K562 (cell line): ENCODE results near the gene CADPS2.

ENCODE experiments used
- BHLHE40 ChIP-seq: IDR thresholded peaks from 2 replicates; pipeline ENCODE4 v1.6.1; 2011; ENCODE audit warnings: low read length, improper control_type of control experiment
- CHD4 ChIP-seq: fragments of 200-600 bp; sonication (generic); IDR thresholded peaks from 3 replicates; pipeline ENCODE4 v1.6.1; 2012; ENCODE audit warnings: low read depth, mild to moderate bottlenecking, mixed read lengths, low read length, inconsistent platforms; ENCODE audit not compliant: insufficient read depth, insufficient replicate concordance, poor library complexity, severe bottlenecking
- ETV6 ChIP-seq, 3 experiments: fragments of 150-350 bp in 1 of 3; sonication (generic) in 1 of 3; formaldehyde crosslinking in 1 of 3; IDR thresholded peaks; 2 replicates each; pipeline versions ENCODE4 v1.6.1 to v1.8.0; 2014 to 2022; ENCODE audit warnings: borderline replicate concordance in 2 of 3, low read depth in 2 of 3, antibody characterized with exemption in 1 of 3, low read length in 1 of 3, mild to moderate bottlenecking in 1 of 3, missing genetic modification reagents in 1 of 3
- MYC ChIP-seq, 2 experiments: fragments of 250-450 bp in 1 of 2; sonication (Bioruptor Pico) in 1 of 2; IDR thresholded peaks; 2 replicates each; pipeline versions ENCODE4 v1.5.1 to v1.6.1; 2012 to 2021; ENCODE audit warnings: low read depth in 2 of 2, borderline replicate concordance in 1 of 2, improper control_type of control experiment in 1 of 2, low read length in 1 of 2, mild to moderate bottlenecking in 1 of 2, moderate library complexity in 1 of 2
- POLR2A ChIP-seq: fragments of 450-650 bp; conservative IDR thresholded peaks from 2 replicates; pipeline ENCODE4 v1.6.1; 2016
- POLR2AphosphoS5 ChIP-seq: IDR thresholded peaks from 2 replicates; pipeline ENCODE4 v1.6.1; 2011; ENCODE audit warnings: mild to moderate bottlenecking, low read depth, low read length, moderate library complexity; ENCODE audit not compliant: control insufficient read depth, insufficient read depth
- SIX5 ChIP-seq, 2 experiments: IDR thresholded peaks; 2 replicates each; pipeline ENCODE4 v1.6.1; 2011; ENCODE audit warnings: low read length in 2 of 2, borderline replicate concordance in 1 of 2, low read depth in 1 of 2, mild to moderate bottlenecking in 1 of 2, moderate library complexity in 1 of 2; ENCODE audit not compliant: insufficient read depth in 1 of 2
- TF ChIP-seq, protein P1 (sequence below): sonication (generic); formaldehyde crosslinking; IDR thresholded peaks from 2 replicates; pipeline ENCODE4 v1.8.1; 2022; ENCODE audit warnings: missing genetic modification reagents
- TF ChIP-seq, protein P2 (sequence below), 3 experiments: IDR thresholded peaks in 2 of 3; conservative IDR thresholded peaks in 1 of 3; 2 replicates each; pipeline ENCODE4 v1.5.1; 2011 to 2012; ENCODE audit warnings: low read length in 3 of 3, mild to moderate bottlenecking in 3 of 3, control low read depth in 2 of 3, improper control_type of control experiment in 1 of 3, inconsistent platforms in 1 of 3, low read depth in 1 of 3, mixed read lengths in 1 of 3, moderate library complexity in 1 of 3; ENCODE audit not compliant: insufficient read depth in 2 of 3
- TF ChIP-seq, protein P3 (sequence below): fragments of 250-450 bp; sonication (Bioruptor Pico); IDR thresholded peaks from 2 replicates; pipeline ENCODE4 v1.8.0; 2022; ENCODE audit warnings: moderate library complexity, mild to moderate bottlenecking, inconsistent platforms

DNA sequence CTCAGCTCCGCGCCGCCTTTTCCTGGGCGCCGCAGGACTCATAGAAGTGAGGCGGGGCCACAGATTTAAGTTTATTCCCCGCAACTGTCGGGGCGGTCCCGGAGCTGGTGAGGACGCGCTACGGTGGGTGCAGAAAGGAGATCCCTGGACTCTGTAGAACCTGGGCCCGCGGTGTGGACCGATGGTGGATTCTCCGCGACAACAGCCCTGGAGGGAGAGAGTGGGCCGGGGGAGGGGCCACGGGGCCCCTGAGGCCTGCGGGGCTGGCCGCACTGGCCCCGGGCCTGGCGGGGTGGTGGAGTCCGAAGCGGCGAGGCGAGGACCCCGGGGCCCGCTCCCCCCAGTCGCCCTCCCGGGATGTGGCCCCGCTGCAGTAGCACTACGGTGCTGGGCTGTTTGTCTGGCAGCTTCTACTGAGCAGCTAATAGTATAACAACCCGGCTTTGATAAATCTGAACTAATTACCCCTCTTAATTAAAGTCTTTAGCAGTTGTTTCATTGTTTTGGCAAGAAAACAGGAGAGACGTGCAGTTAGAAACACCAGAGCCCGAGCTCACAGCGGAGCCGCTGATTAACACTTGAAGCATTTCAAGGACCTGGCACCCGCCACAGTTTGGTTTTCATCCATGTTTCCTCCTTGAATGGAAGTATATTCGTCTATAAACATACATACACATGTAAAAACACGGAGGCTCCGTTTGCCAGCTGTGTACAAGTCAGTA is 585.9 kb downstream of the CADPS2 start:
- TF ChIP-seq POLR2A (no peak), CHD4 (no peak), BHLHE40 (no peak), POLR2AphosphoS5 (no peak), MYC (IDR thresholded peaks at IDR 0.05; ENCODE audit: low read depth, low read length) (no peak), MYC (CRISPR knock-in tag; IDR thresholded peaks at IDR 0.05; ENCODE audit: borderline replicate concordance, low read depth) (no peak), ETV6 (IDR thresholded peaks at IDR 0.05; ENCODE audit: borderline replicate concordance in 1 of 2, low read depth in 2 of 2, low read length in 1 of 2) (no peak), ETV6 (CRISPR knock-in tag; IDR thresholded peaks at IDR 0.05; ENCODE audit: borderline replicate concordance) (no peak), SIX5 (IDR thresholded peaks at IDR 0.05; ENCODE audit: borderline replicate concordance in 1 of 2, insufficient read depth in 1 of 2, low read depth in 1 of 2, low read length in 2 of 2) (no peak)
- TF ChIP-seq, protein P1, sequence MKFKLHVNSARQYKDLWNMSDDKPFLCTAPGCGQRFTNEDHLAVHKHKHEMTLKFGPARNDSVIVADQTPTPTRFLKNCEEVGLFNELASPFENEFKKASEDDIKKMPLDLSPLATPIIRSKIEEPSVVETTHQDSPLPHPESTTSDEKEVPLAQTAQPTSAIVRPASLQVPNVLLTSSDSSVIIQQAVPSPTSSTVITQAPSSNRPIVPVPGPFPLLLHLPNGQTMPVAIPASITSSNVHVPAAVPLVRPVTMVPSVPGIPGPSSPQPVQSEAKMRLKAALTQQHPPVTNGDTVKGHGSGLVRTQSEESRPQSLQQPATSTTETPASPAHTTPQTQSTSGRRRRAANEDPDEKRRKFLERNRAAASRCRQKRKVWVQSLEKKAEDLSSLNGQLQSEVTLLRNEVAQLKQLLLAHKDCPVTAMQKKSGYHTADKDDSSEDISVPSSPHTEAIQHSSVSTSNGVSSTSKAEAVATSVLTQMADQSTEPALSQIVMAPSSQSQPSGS (CRISPR knock-in tag) = no peak
- TF ChIP-seq, protein P2, sequence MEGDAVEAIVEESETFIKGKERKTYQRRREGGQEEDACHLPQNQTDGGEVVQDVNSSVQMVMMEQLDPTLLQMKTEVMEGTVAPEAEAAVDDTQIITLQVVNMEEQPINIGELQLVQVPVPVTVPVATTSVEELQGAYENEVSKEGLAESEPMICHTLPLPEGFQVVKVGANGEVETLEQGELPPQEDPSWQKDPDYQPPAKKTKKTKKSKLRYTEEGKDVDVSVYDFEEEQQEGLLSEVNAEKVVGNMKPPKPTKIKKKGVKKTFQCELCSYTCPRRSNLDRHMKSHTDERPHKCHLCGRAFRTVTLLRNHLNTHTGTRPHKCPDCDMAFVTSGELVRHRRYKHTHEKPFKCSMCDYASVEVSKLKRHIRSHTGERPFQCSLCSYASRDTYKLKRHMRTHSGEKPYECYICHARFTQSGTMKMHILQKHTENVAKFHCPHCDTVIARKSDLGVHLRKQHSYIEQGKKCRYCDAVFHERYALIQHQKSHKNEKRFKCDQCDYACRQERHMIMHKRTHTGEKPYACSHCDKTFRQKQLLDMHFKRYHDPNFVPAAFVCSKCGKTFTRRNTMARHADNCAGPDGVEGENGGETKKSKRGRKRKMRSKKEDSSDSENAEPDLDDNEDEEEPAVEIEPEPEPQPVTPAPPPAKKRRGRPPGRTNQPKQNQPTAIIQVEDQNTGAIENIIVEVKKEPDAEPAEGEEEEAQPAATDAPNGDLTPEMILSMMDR (IDR thresholded peaks at IDR 0.05 in 2 of 3, conservative IDR thresholded peaks at IDR 0.05 in 1 of 3; ENCODE audit: insufficient read depth in 2 of 3, low read depth in 1 of 3, low read length in 3 of 3) = no peak
- TF ChIP-seq, protein P3, sequence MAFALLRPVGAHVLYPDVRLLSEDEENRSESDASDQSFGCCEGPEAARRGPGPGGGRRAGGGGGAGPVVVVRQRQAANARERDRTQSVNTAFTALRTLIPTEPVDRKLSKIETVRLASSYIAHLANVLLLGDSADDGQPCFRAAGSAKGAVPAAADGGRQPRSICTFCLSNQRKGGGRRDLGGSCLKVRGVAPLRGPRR (CRISPR knock-in tag) = no peak
